Measurements from ENCODE around the gene ADGRD1.

Gene ADGRD1

DNA sequence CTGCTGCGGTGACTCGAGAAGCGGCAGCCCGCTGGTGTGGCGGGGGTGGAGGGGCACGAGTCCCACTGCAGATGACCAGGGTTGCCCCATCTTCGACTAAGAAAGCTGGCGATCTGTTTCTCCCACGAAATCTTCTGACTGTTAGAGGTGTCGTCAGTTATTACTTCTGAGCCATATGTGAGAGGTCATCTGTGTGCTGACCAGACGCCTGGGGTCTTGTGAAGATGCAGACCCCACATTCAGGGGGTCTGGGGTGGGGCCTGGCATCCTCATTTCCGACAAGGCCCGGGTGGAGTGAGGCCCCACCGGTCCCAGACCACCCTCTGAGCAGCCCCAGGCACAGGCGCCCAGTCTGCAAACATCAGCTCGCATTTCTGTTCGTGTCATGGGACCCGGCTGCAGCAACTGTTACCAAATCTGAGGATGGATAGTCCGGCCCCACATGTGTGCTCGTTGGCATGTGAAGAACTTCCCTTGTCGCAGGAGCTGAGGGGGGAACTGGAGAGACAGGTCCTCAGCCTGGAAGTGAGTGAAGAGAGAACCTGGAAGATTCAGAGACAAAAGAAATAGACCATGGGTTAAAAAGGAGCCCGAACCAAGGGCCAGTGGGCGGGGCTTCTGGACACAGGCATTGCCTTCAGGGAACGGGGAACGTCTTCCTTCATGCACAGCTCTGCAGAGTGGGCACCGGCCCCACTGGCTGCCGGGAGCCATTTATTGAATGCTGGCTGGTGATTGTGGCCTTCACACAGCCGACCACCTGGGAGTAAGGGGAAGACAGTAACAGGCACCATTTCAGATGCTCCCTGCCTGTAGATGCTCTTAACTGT is 135.2 kb downstream of the ADGRD1 start:
- no peak for TF ChIP-seq TAF1 (IDR thresholded peaks at IDR 0.05; ENCODE audit: low read depth)
- no peak for TF ChIP-seq TCF12 (IDR thresholded peaks at IDR 0.05; ENCODE audit: low read depth)
- TF ChIP-seq, protein P1, sequence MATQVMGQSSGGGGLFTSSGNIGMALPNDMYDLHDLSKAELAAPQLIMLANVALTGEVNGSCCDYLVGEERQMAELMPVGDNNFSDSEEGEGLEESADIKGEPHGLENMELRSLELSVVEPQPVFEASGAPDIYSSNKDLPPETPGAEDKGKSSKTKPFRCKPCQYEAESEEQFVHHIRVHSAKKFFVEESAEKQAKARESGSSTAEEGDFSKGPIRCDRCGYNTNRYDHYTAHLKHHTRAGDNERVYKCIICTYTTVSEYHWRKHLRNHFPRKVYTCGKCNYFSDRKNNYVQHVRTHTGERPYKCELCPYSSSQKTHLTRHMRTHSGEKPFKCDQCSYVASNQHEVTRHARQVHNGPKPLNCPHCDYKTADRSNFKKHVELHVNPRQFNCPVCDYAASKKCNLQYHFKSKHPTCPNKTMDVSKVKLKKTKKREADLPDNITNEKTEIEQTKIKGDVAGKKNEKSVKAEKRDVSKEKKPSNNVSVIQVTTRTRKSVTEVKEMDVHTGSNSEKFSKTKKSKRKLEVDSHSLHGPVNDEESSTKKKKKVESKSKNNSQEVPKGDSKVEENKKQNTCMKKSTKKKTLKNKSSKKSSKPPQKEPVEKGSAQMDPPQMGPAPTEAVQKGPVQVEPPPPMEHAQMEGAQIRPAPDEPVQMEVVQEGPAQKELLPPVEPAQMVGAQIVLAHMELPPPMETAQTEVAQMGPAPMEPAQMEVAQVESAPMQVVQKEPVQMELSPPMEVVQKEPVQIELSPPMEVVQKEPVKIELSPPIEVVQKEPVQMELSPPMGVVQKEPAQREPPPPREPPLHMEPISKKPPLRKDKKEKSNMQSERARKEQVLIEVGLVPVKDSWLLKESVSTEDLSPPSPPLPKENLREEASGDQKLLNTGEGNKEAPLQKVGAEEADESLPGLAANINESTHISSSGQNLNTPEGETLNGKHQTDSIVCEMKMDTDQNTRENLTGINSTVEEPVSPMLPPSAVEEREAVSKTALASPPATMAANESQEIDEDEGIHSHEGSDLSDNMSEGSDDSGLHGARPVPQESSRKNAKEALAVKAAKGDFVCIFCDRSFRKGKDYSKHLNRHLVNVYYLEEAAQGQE (IDR thresholded peaks at IDR 0.05; ENCODE audit: low read depth) = no peak
- no peak for TF ChIP-seq EGR1 (IDR thresholded peaks at IDR 0.05)
- no peak for TF ChIP-seq CREB1 (IDR thresholded peaks at IDR 0.05; ENCODE audit: low read depth)
- no peak for TF ChIP-seq YY1 (IDR thresholded peaks at IDR 0.05; ENCODE audit: low read depth)
- no peak for TF ChIP-seq RAD21 (IDR thresholded peaks at IDR 0.05; ENCODE audit: low read depth)
- TF ChIP-seq TEAD4 (IDR thresholded peaks at IDR 0.05) = no peak
- no peak for TF ChIP-seq CEBPB (IDR thresholded peaks at IDR 0.05)
- TF ChIP-seq, protein P2, sequence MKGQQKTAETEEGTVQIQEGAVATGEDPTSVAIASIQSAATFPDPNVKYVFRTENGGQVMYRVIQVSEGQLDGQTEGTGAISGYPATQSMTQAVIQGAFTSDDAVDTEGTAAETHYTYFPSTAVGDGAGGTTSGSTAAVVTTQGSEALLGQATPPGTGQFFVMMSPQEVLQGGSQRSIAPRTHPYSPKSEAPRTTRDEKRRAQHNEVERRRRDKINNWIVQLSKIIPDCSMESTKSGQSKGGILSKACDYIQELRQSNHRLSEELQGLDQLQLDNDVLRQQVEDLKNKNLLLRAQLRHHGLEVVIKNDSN (IDR thresholded peaks at IDR 0.05) = no peak
- TF ChIP-seq FOXM1 (IDR thresholded peaks at IDR 0.05; ENCODE audit: borderline replicate concordance, low read depth) = no peak
- no peak for TF ChIP-seq EP300 (IDR thresholded peaks at IDR 0.05; ENCODE audit: borderline replicate concordance)
- TF ChIP-seq, protein P3, sequence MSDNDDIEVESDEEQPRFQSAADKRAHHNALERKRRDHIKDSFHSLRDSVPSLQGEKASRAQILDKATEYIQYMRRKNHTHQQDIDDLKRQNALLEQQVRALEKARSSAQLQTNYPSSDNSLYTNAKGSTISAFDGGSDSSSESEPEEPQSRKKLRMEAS (IDR thresholded peaks at IDR 0.05) = no peak
- TF ChIP-seq ZBTB7A (IDR thresholded peaks at IDR 0.05; ENCODE audit: low read depth) = no peak
- no peak for TF ChIP-seq NFIC (IDR thresholded peaks at IDR 0.05)

DNA sequence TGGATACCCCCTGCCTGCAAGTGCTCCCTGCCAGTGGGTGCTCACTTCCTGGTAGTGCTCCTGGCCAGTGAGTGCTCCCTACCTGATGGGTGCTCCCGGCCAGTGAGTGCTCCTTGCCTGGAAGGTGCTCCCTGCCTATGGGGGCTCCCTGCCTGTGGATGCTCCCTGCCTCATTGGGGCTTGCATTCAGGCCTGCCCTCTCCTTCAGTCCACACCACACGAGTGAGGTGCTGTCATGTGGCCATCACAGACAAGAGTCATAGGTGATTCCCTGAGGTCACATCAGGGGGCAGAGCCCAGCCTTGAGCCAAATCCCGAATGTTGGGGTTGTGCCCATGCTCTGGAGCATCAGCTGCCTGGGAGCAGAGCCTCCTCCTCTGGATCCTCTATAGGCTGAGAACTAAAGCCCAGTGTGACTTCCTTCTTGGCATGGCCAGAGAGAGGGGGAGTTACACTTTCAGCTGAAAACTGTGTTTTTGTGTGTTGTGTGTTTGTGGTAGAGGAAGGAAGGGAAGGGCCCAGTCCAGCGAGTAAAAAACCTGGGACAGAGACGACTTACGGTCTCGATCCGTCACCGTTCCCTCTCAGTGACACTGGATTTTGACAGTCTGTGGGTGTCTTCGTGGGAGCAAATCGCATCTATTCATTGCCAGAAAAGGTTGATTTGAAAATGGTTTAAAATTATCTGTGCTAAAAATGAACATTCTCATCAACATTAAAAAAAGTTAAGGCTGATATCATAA is 136.0 kb downstream of the ADGRD1 start:
- TF ChIP-seq CREB1 (IDR thresholded peaks at IDR 0.05; ENCODE audit: low read depth) (no peak), EGR1 (IDR thresholded peaks at IDR 0.05) (no peak), TCF12 (IDR thresholded peaks at IDR 0.05; ENCODE audit: low read depth) (no peak), TAF1 (IDR thresholded peaks at IDR 0.05; ENCODE audit: low read depth) (no peak), ZBTB7A (IDR thresholded peaks at IDR 0.05; ENCODE audit: low read depth) (no peak), TEAD4 (IDR thresholded peaks at IDR 0.05) (no peak), NFIC (IDR thresholded peaks at IDR 0.05) (no peak), CEBPB (IDR thresholded peaks at IDR 0.05) (no peak), EP300 (IDR thresholded peaks at IDR 0.05; ENCODE audit: borderline replicate concordance) (no peak), FOXM1 (IDR thresholded peaks at IDR 0.05; ENCODE audit: borderline replicate concordance, low read depth) (no peak), RAD21 (IDR thresholded peaks at IDR 0.05; ENCODE audit: low read depth) (no peak), YY1 (IDR thresholded peaks at IDR 0.05; ENCODE audit: low read depth) (no peak)
- TF ChIP-seq, protein P2 (IDR thresholded peaks at IDR 0.05) = no peak
- TF ChIP-seq, protein P3 (IDR thresholded peaks at IDR 0.05) = no peak
- TF ChIP-seq, protein P1 (IDR thresholded peaks at IDR 0.05; ENCODE audit: low read depth) = no peak

DNA sequence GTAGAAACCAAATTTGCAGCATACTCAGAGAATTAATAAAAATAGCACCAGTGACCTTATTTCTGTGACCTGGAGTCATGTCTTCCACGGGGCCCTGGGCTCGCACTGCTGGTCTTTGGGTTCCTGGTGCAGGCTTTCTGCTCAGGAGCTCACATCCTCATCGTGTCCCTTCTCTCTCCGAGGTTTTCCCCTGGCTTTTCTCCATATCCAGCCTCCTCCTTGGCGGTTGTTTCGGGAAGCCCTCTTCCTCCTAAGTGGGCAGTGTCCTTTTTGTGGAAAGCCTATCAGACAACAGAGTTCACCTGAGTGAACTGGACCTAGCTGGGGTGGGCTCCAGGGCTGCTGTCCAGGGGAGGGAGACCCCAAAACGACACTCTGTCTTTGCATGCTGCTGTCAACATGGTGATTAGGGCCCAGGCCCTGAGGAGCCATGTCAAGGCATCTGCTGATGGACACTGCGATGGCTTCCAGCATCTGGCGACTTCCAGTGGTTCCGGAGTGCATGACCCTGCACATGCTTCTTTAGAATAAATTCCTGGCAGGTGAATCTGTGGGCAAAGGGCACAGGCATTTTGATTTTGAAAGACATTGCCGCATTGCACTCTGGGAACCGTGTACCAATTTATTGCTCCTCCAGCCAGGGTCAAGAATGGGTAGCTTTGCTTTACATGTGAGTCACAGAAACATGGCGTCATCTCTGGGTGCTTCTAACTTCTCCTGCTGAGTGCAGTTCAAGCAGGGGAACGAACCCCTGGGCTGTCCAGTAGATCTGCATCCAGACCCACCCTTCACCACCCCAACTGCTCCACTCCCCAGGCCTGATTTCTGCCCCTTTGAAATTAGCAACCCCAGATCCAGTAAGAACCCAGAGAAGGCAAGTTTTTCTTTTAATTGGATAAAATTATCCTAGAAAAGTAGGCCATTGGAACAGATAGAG is 136.8 kb downstream of the ADGRD1 start:
- TF ChIP-seq TAF1 (IDR thresholded peaks at IDR 0.05; ENCODE audit: low read depth) (no peak), EP300 (IDR thresholded peaks at IDR 0.05; ENCODE audit: borderline replicate concordance) (no peak), NFIC (IDR thresholded peaks at IDR 0.05) (no peak), FOXM1 (IDR thresholded peaks at IDR 0.05; ENCODE audit: borderline replicate concordance, low read depth) (no peak), YY1 (IDR thresholded peaks at IDR 0.05; ENCODE audit: low read depth) (no peak), ZBTB7A (IDR thresholded peaks at IDR 0.05; ENCODE audit: low read depth) (no peak), EGR1 (IDR thresholded peaks at IDR 0.05) (no peak), TEAD4 (IDR thresholded peaks at IDR 0.05) (no peak), TCF12 (IDR thresholded peaks at IDR 0.05; ENCODE audit: low read depth) (no peak)
- TF ChIP-seq, protein P1 (IDR thresholded peaks at IDR 0.05; ENCODE audit: low read depth) = no peak
